Mesodermal cell (in vitro differentiated cells): ENCODE results near the gene PRMT7.
"Not testable (repeated sequence)": the region's sequence is repeated elsewhere in the genome, so short reads cannot be mapped to it uniquely, and the experiment has no call there.

Source experiments
- H3K27ac ChIP-seq: 2 replicates; pipeline ENCODE4 v1.7.0; 2013; ENCODE audit warnings: mild to moderate bottlenecking, low read depth, low read length, moderate library complexity; ENCODE audit not compliant: severe bottlenecking
- H3K36me3 ChIP-seq: 2 replicates; pipeline ENCODE4 v1.7.1; 2013; ENCODE audit warnings: mild to moderate bottlenecking, low read length, moderate library complexity; ENCODE audit not compliant: control insufficient read depth, insufficient read depth
- H3K4me1 ChIP-seq: one replicate; pipeline ENCODE4 v1.7.1; 2013; ENCODE audit warnings: mild to moderate bottlenecking, low read length; ENCODE audit not compliant: insufficient read depth, control insufficient read depth, poor library complexity, severe bottlenecking
- H3K4me3 ChIP-seq: 2 replicates; pipeline ENCODE4 v1.7.0; 2013; ENCODE audit warnings: low read length, control low read depth, mild to moderate bottlenecking; ENCODE audit not compliant: insufficient read depth, poor library complexity, severe bottlenecking; ENCODE audit errors: extremely low read depth
- H3K9me3 ChIP-seq: 2 replicates; pipeline ENCODE4 v1.7.1; 2013; ENCODE audit warnings: mild to moderate bottlenecking, low read length, moderate library complexity; ENCODE audit not compliant: control insufficient read depth
- WGBS, 2 experiments: methylation state at CpG; one replicate each; pipeline ENCODE4 v1.1.5; 2013; ENCODE audit warnings: missing lambda C conversion rate in 2 of 2; ENCODE audit not compliant: insufficient coverage in 2 of 2; 5-methylcytosine and 5-hydroxymethylcytosine counted together

PRMT7 gene

DNA sequence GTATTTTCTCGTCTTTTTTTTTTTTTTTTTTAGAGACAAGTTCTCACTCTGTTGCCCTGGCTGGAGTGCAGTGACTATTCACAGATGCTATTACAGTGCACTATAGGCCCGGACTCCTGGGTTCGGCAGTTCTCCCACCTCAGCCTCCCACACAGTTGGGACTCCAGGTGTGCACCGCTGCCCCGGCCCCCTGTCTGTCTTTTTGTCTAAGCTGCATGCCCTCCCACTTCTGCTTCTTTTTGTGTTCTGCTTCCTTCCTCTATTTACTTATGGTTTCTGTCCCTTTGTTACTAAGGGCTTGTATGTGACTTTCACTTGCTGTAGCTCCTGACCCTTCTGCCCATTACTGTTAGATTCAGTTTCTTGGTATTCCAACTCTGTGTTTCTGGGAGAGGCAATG is 26.0 kb upstream of the PRMT7 start:
- Histone ChIP-seq H3K36me3 (peaks cover 86% of the 10 kb centered on the region), H3K9me3 (no peaks in the 10 kb centered on the region), H3K27ac (no peak overlapping the region), H3K4me1 (peaks cover 20% of the 10 kb centered on the region), H3K4me3 (no peak overlapping the region)
- WGBS, 2 experiments, result 94 to 95% methylated on average over 5 of the region's 5 CpGs

DNA sequence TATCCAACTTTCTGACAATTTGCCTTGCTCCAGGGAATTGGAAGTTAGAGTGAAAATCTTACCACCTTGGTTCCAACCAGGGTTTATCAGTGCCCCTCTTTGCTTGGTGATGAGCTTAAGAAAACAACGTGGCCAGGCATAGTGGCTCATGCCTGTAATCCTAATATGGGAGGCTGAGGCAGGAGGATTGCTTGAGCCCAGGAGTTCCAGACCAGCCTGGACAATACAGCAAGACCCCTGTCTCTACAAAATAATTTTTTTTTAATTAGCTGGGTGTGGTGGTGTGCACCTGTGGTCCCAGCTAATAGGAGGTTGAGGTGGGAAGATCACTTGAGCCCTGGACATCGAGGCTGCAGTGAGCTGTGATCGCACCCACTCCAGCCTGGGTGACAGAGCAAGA is 25.1 kb upstream of the PRMT7 start:
- Histone ChIP-seq H3K9me3 (no peaks in the 10 kb centered on the region), H3K4me1 (peaks cover 20% of the 10 kb centered on the region), H3K27ac (no peak overlapping the region), H3K36me3 (peaks cover 86% of the 10 kb centered on the region), H3K4me3 (no peak overlapping the region)
- 100% methylated on average over 1 of the region's 3 CpGs for WGBS, 2 experiments

DNA sequence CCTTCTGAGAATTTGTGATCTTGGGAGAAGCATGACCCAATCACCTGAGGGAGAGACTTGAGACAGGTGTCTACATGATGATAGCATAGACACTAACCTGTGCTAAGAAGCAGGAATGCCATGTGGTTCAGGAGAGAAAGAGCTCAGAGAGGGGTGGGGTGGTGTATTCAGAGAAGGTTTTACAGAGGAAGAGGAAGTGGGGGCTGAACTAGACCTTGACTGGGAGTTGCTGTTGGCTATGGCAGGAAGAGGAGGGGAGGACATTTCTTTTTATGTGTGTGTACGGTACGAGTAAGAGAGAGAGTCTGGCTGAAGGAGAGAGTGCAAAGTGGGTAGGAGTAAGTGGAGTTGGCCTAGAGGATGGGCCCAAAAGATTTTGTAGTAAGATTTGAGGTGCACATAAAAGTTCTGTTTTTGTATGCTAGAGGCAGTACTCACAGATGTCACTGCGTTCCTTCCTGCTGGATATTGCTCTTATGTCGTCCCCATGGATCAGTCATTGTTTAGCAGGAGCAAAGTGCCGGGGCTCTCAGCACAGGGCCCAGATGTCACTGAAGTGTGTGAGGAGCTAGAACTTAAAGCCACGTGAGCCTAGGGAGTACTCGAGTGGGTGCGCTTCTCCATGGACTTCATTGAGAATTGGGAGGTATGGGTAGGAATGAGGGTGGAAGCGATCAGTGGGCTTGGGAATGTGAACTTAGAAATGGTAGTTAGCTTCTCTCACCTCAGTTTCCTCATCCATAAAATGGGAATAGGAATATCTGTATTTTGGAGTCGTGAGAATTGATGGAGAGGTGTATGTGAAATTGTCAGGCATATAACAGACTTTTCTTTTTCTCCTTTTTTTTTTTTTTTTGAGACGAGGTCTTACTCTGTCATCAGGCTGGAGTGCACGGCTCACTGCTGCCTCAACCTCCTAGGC is 24.4 kb upstream of the PRMT7 start:
- no peak overlapping the region for H3K4me3 ChIP-seq
- peaks cover 88% of the 10 kb centered on the region for H3K36me3 ChIP-seq
- H3K4me1 ChIP-seq, result peaks cover 20% of the 10 kb centered on the region
- H3K9me3 ChIP-seq, result no peaks in the 10 kb centered on the region
- no peak overlapping the region for H3K27ac ChIP-seq
- WGBS, 2 experiments, result 92 to 94% methylated on average over 8 of the region's 12 CpGs

DNA sequence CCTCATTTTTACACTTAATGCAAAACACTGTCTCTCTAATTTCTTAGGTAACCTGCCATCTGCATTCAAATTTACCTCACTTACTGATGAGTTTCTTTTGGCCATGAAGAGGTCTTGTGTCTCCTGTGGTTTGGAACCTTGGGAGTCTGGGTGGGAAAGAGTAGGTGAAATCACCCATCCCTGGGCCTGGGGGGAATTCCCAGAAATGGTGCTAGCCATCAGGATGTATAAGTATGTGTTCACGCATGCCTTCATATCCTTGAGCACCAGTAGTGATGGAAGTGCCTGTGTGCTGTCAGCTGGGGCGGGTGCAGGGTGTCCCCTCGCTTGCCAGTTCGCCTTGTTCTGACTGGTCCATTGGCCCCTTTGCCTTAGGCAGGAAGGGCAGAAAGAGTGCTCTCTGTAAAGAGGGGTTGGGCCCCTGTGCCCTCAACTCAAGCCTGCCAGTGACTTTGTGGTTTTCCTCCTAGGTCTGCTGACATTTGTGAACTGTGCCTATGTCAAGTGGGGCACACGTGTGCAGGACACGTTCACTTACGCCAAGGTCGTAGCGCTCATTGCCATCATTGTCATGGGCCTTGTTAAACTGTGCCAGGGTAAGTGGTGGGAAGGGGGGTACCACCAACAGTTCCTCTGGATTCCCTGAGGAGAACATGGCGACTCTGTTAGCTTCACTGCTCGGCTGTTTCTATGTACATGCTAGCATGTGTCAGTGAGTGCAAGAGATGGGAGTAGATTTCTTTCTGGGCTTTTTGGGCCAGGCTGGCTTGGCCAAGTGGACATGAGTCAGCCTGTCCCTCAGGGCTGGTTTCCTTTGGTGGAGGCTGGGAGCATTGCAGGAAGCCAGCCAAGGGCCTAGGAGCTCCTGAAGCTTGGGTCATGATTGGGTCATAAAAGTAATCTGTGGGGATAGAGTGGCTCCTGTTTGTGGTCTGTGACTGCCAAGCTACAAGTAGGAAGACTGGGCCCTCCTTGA is 23.3 kb upstream of the PRMT7 start:
- Histone ChIP-seq H3K4me1 (peaks cover 20% of the 10 kb centered on the region), H3K27ac (no peak overlapping the region), H3K4me3 (no peak overlapping the region), H3K9me3 (no peaks in the 10 kb centered on the region), H3K36me3 (peaks cover 89% of the 10 kb centered on the region)
- 93 to 100% methylated on average over 8 to 11 of the region's 11 CpGs for WGBS, 2 experiments

DNA sequence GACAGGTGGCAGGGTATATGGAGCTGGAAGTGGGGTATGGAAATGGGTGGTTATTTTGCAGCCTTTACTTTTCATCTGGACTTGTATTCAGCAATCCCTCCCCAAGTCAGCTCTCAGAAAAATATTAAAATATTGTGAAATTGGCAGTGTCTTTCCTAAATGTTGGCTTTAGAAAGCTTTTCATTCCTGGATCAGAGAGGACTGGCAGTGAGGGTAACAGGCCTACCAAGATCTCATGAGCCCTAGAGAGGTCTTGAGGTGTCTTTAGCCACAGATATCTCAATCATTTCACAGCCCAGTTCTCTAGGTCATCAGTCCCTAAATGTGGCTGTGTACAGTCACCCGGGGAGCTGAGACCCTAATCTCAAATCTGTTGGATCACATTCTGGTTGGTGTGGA is 22.6 kb upstream of the PRMT7 start:
- Histone ChIP-seq H3K36me3 (peaks cover 90% of the 10 kb centered on the region), H3K9me3 (no peaks in the 10 kb centered on the region), H3K4me3 (no peak overlapping the region), H3K4me1 (peaks cover 20% of the 10 kb centered on the region), H3K27ac (no peak overlapping the region)
- WGBS, 2 experiments, result 100% methylated on average over 1 of the region's 1 CpG; no CpG with 5 or more reads in 1 of the 2 experiments

DNA sequence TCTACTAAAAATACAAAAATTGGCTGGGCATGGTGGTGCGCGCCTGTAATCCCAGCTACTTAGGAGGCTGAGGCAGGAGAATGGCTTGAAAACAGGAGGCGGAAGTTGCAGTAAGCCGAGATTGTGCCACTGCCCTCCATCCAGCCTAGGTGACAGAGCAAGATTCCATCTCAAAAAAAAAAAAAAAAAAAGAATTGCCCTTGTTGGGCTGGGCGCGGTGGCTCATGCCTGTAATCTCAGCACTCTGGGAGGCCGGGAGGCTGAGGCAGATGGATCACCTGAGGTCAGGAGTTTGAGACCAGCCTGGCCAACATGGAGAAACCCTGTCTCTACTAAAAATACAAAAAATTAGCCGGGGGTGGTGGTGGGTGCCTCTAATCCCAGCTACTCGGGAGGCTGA is 22.0 kb upstream of the PRMT7 start:
- 87 to 91% methylated on average over 6 of the region's 9 CpGs for WGBS, 2 experiments
- H3K27ac ChIP-seq, H3K9me3 ChIP-seq, H3K4me3 ChIP-seq: not testable (repeated sequence)
- H3K36me3 ChIP-seq, result peaks cover 87% of the 10 kb centered on the region
- peaks cover 20% of the 10 kb centered on the region for H3K4me1 ChIP-seq

DNA sequence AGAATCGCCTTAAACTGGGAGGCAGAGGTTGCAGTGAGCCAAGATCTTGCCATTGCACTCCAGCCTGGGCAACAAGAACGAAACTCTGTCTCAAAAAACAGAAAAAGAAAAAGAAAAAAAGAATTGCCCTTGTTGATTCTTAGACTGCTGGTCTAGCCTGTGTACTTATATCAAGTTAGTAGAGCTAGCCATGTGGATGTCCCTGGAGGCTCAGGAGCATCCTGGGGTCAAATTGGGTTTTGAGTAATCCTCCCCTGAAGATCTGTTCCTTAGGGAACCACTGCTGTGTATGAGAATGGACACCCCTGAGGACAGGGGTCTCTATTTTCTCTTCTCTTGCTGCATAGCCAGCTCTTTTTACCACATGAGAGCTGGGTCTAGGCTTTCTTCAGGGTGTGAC is 21.6 kb upstream of the PRMT7 start:
- 100% methylated on average over 1 to 2 of the region's 2 CpGs for WGBS, 2 experiments
- Histone ChIP-seq H3K4me3 (no peak overlapping the region), H3K36me3 (peaks cover 88% of the 10 kb centered on the region), H3K4me1 (peaks cover 20% of the 10 kb centered on the region), H3K9me3 (no peaks in the 10 kb centered on the region), H3K27ac (no peak overlapping the region)

DNA sequence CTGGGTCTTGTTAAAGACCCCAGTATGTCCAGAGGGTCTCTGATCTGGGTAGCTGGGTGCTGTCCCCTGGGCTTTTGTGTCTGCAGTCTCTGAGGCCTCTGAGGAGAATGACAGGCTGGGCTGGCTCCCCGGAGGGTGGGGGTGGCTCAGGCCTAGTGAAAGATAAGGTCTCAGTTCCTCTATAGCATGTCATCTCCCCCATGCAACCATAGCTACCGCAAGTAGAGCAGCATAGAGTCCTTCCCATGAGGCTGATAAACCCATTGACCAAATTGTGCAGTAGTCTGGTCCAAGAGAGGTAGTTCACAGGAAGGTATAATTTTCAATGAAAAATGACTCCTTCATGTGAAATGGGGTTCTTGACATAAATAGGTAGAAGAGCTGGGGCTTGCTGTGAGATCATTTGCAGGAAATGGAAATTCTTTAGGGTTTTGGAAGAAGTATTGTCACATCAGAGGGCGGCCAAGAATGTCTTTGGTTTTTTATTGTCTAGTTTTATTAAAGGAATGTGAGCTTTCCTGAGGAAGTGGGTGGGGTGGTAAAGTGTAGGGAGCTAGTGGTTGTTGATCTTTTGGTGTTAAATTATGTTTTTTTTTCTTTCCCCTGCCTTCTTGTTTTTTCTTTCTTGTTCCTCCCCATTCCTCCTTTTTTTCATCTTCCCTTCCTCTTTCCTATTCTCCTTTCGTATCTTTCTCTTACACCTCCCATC is 21.0 kb upstream of the PRMT7 start:
- H3K9me3 ChIP-seq, result no peaks in the 10 kb centered on the region
- peaks cover 89% of the 10 kb centered on the region for H3K36me3 ChIP-seq
- H3K4me3 ChIP-seq, result no peak overlapping the region
- H3K4me1 ChIP-seq, result peaks cover 20% of the 10 kb centered on the region
- WGBS, 2 experiments, result 81 to 87% methylated on average over 2 to 3 of the region's 4 CpGs
- H3K27ac ChIP-seq, result no peak overlapping the region

DNA sequence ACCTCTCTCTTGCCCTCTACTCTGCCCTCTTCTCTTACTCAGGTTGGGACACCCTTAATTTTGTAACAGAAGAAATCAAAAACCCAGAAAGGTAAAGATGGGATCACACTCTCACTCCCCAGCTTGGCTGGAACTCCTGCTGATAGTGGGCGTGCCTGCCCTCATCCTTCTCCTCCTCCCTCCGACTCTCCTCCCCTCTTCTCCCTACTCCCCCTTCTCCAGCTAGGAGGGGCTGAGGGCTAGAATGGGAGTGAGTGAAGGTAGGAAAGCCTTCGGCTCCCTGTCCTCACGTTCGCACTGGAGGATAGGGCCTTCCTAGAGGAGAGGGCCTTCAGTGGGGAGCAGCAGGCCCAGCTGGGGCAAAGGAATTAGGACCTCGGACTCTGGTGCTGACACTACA is 20.4 kb upstream of the PRMT7 start:
- Histone ChIP-seq H3K4me3 (no peak overlapping the region), H3K36me3 (peaks cover 89% of the 10 kb centered on the region), H3K9me3 (no peaks in the 10 kb centered on the region), H3K4me1 (peaks cover 20% of the 10 kb centered on the region), H3K27ac (no peak overlapping the region)
- WGBS, 2 experiments, result 76 to 81% methylated on average over 3 to 4 of the region's 6 CpGs

DNA sequence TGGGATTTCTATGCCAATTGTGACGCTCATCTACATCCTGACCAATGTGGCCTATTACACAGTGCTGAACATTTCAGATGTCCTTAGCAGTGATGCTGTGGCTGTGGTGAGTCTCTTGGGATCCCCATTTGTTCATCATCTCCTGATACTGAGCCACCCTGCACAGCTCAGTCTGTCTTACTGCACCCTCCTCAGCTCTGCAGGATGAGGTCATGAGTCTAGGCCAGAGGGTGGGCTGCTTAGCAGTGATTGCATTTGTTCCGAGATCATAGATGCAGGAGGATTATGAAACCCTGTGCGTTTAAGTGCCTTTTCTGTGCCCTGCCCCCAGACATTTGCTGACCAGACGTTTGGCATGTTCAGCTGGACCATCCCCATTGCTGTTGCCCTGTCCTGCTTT is 19.6 kb upstream of the PRMT7 start:
- Histone ChIP-seq H3K4me3 (no peak overlapping the region), H3K27ac (no peak overlapping the region), H3K9me3 (no peaks in the 10 kb centered on the region), H3K36me3 (peaks cover 90% of the 10 kb centered on the region), H3K4me1 (peaks cover 16% of the 10 kb centered on the region)
- WGBS, 2 experiments, result 90 to 94% methylated on average over 4 of the region's 4 CpGs
